HepG2 (cell line): ENCODE results near the gene NME7. TPM values are rescaled to one million over a fixed set of nuclear protein-coding genes. Genes with fewer than 3 reads are reported as not detected.

Experiments
- BRD4 ChIP-seq: sonication (generic); formaldehyde crosslinking; IDR thresholded peaks from 2 replicates; pipeline ENCODE4 v1.4.0; 2020; ENCODE audit warnings: missing genetic modification reagents
- CENPBD1 ChIP-seq: sonication (generic); formaldehyde crosslinking; IDR thresholded peaks from 2 replicates; pipeline ENCODE4 v1.8.0; 2022; ENCODE audit warnings: missing genetic modification reagents, low read depth, mild to moderate bottlenecking, borderline replicate concordance
- CSRNP2 ChIP-seq: sonication (generic); formaldehyde crosslinking; conservative IDR thresholded peaks from 2 replicates; pipeline ENCODE4 v1.8.0; 2022; ENCODE audit warnings: low read depth, missing genetic modification reagents
- EEA1 ChIP-seq: sonication (generic); formaldehyde crosslinking; IDR thresholded peaks from 2 replicates; pipeline ENCODE4 v1.5.1; 2020; ENCODE audit warnings: mild to moderate bottlenecking, missing genetic modification reagents, borderline replicate concordance
- ETV5 ChIP-seq: IDR thresholded peaks from 2 replicates; pipeline ENCODE4 v1.6.1; 2018; ENCODE audit warnings: missing biosample characterization, missing genetic modification reagents, inconsistent platforms, borderline replicate concordance
- HOXA9 ChIP-seq: sonication (generic); formaldehyde crosslinking; IDR thresholded peaks from 2 replicates; pipeline ENCODE4 v1.8.1; 2022; ENCODE audit warnings: missing genetic modification reagents, mild to moderate bottlenecking, moderate library complexity, borderline replicate concordance
- MEIS2 ChIP-seq: sonication (generic); formaldehyde crosslinking; IDR thresholded peaks from 2 replicates; pipeline ENCODE4 v1.9.0; 2021; ENCODE audit warnings: mild to moderate bottlenecking, missing genetic modification reagents
- NFYC ChIP-seq: IDR thresholded peaks from 2 replicates; pipeline ENCODE4 v1.6.1; 2016; ENCODE audit warnings: missing genetic modification reagents, missing compliant biosample characterization
- PHF21A ChIP-seq: sonication (generic); formaldehyde crosslinking; IDR thresholded peaks from 2 replicates; pipeline ENCODE4 v1.5.0; 2020; ENCODE audit warnings: mild to moderate bottlenecking, missing genetic modification reagents
- PHF8 ChIP-seq: sonication (generic); formaldehyde crosslinking; IDR thresholded peaks from 2 replicates; pipeline ENCODE4 v1.5.0; 2020; ENCODE audit warnings: missing genetic modification reagents
- RAD21 ChIP-seq: fragments of 450-650 bp; formaldehyde crosslinking; IDR thresholded peaks from 2 replicates; pipeline ENCODE4 v1.5.0; 2020; ENCODE audit warnings: mild to moderate bottlenecking
- YEATS4 ChIP-seq: sonication (generic); formaldehyde crosslinking; IDR thresholded peaks from 2 replicates; pipeline ENCODE4 v1.4.0; 2020; ENCODE audit warnings: missing genetic modification reagents, borderline replicate concordance
- ZBTB33 ChIP-seq: sonication (generic); formaldehyde crosslinking; IDR thresholded peaks from 2 replicates; pipeline ENCODE4 v1.4.0; 2020; ENCODE audit warnings: missing genetic modification reagents
- ZNF12 ChIP-seq: sonication (generic); formaldehyde crosslinking; IDR thresholded peaks from 2 replicates; pipeline ENCODE4 v1.5.0; 2020; ENCODE audit warnings: missing genetic modification reagents
- ZNF326 ChIP-seq: sonication (generic); formaldehyde crosslinking; IDR thresholded peaks from 2 replicates; pipeline ENCODE4 v1.4.0; 2020; ENCODE audit warnings: missing genetic modification reagents, borderline replicate concordance
- ZNF335 ChIP-seq: sonication (generic); formaldehyde crosslinking; IDR thresholded peaks from 2 replicates; pipeline ENCODE4 v1.4.0; 2020; ENCODE audit warnings: missing genetic modification reagents
- ZNF546 ChIP-seq: sonication (generic); formaldehyde crosslinking; conservative IDR thresholded peaks from 2 replicates; pipeline ENCODE4 v1.8.1; 2023; ENCODE audit warnings: mild to moderate bottlenecking, missing genetic modification reagents
- ZNF770 ChIP-seq: sonication (generic); formaldehyde crosslinking; IDR thresholded peaks from 2 replicates; pipeline ENCODE4 v1.5.0; 2020; ENCODE audit warnings: mild to moderate bottlenecking, missing genetic modification reagents
- ZNF776 ChIP-seq: sonication (generic); formaldehyde crosslinking; IDR thresholded peaks from 2 replicates; pipeline ENCODE4 v1.4.0; 2020; ENCODE audit warnings: mild to moderate bottlenecking, missing genetic modification reagents
- polyA plus RNA-seq, 8 experiments: library from polyadenylated mRNA; depleted of rRNA in 3 of 8; stranded (reverse) in 7 of 8; unstranded in 1 of 8; fragments of >200 nt; fragmentation: Illumina TruSeq in 4 of 8; extraction: Trizol in 4 of 8; gene quantifications; 2 replicates each; pipeline versions ENCODE4 v1.2.1 to v1.2.3, GENCODE V29; 2011 to 2016; ENCODE audit warnings: low read depth in 4 of 8, missing spikeins in 1 of 8, mixed read lengths in 1 of 8; ENCODE audit not compliant: insufficient read depth in 1 of 8
- total RNA-seq, 5 experiments: library from RNA; depleted of rRNA; stranded (reverse); fragments of >200 nt; fragmentation: Illumina TruSeq; extraction: Trizol; gene quantifications; 2 replicates each; pipeline ENCODE4 v1.2.3, GENCODE V29; 2016; ENCODE audit warnings: low read depth in 1 of 5

The NME7 gene
- total and polyA plus RNA-seq, 2 of the 13 experiments (the other 11 are each of a cell fraction or from before 2014, with no cell fraction given): 9.4 to 22.5 TPM

- TF ChIP-seq NFYC (CRISPR knock-in tag) (peak; percentile 43; the same call in 1 of the 2 replicates), ZNF326 (CRISPR knock-in tag) (no peak), ZNF12 (CRISPR knock-in tag) (no peak), ETV5 (CRISPR knock-in tag) (no peak), CSRNP2 (0 out of 2 replicates have a peak, but pooled peaks have one; percentile 7), PHF21A (CRISPR knock-in tag) (no peak; the same call in 1 of the 2 replicates), EEA1 (CRISPR knock-in tag) (peak; percentile 51; the same call in 1 of the 2 replicates), BRD4 (CRISPR knock-in tag) (peak; percentile 6; the same call in 1 of the 2 replicates), ZNF335 (CRISPR knock-in tag) (peak; percentile 51), HOXA9 (CRISPR knock-in tag) (peak; percentile 83), ZNF776 (CRISPR knock-in tag) (peak; percentile 23; the same call in 1 of the 2 replicates), YEATS4 (CRISPR knock-in tag) (peak; percentile 16; the same call in 1 of the 2 replicates), PHF8 (peak; percentile 57), ZBTB33 (CRISPR knock-in tag) (no peak), ZNF770 (peak; percentile 8; the same call in 1 of the 2 replicates), ZNF546 (CRISPR knock-in tag) (peak; percentile 65; the same call in 1 of the 2 replicates), RAD21 (CRISPR knock-in tag) (peak; percentile 37; the same call in 1 of the 2 replicates), CENPBD1 (CRISPR knock-in tag) (0 out of 2 replicates have a peak, but pooled peaks have one; percentile 34), MEIS2 (CRISPR knock-in tag) (0 out of 2 replicates have a peak, but pooled peaks have one; percentile 7)
Observed at GRCh38 chr1:169106095-169106920, 261.3 kb downstream of the NME7 start, which contains the start of gene ATP1B1 (continued).
